ENCODE results near the gene ZBTB8B.

GRCh38 chr1:32480003-32480402, 15.1 kb downstream of the ZBTB8B start:
- TF ChIP-seq CHD2 (IDR thresholded peaks at IDR 0.05; ENCODE audit: low read length, partially characterized antibody): no peak
- no peak for TF ChIP-seq EP300 (IDR thresholded peaks at IDR 0.05; ENCODE audit: borderline replicate concordance in 1 of 2, low read depth in 1 of 2, low read length in 1 of 2)
- TF ChIP-seq CTCF (IDR thresholded peaks at IDR 0.05): no peak
- no peak for TF ChIP-seq JUND (IDR thresholded peaks at IDR 0.05)
- no peak for TF ChIP-seq EZH2phosphoT487 (IDR thresholded peaks at IDR 0.05; ENCODE audit: borderline replicate concordance, low read depth)
- TF ChIP-seq SIN3A (IDR thresholded peaks at IDR 0.05; ENCODE audit: borderline replicate concordance, low read depth, low read length): no peak
- no peak for TF ChIP-seq YY1 (IDR thresholded peaks at IDR 0.05; ENCODE audit: low read depth)
- TF ChIP-seq RCOR1 (IDR thresholded peaks at IDR 0.05; ENCODE audit: low read length): no peak
- no peak for TF ChIP-seq MXI1 (IDR thresholded peaks at IDR 0.05; ENCODE audit: low read depth, low read length)
- no peak for TF ChIP-seq RFX5 (IDR thresholded peaks at IDR 0.05; ENCODE audit: low read length)
- no peak for TF ChIP-seq RAD21 (IDR thresholded peaks at IDR 0.05; ENCODE audit: low read length)
- no peak for TF ChIP-seq POLR2AphosphoS5 (IDR thresholded peaks at IDR 0.05; ENCODE audit: low read depth, low read length)
- no peak for TF ChIP-seq TAF1 (IDR thresholded peaks at IDR 0.05; ENCODE audit: borderline replicate concordance, low read depth, low read length)
